CD4-positive, alpha-beta T cell treated with Interleukin-17A for 1 hour (primary cell): ENCODE data around the gene POLDIP3.

ENCODE experiments used
- DNase-seq: peaks from one replicate; pipeline ENCODE4 v3.0.0-alpha.2; 2020

Gene POLDIP3

GRCh38 chr22:42642806-42643633 is 28.3 kb upstream of the POLDIP3 start:
- DNase-seq = no peak

DNA sequence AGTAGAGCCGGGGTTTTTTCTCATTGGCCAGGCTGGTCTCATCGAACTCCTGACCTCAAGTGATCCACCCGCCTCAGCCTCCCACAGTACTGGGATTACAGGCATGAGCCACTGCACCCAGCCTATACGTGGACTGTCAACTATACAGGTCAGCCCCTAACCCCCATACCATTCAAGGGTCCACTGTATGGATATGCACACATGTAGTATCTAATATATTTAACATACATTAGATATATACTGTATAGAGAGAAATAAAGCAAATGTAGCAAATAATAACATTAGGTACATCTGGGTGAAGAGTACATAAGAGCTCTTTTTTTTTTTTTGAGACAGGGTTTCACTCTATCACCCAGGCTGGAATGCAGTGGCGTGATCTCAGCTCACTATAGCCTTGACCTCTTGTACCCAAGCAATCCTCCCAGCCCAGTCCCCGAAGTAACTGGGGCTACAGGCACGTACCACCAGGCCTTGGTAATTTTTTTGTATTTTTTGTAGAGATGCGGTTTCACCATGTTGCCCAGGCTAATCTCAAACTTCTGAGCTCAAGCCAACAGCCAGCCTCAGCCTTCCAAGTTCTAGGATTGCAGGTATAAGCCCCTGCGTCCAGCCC is 27.2 kb upstream of the POLDIP3 start:
- DNase-seq = no peak

DNA sequence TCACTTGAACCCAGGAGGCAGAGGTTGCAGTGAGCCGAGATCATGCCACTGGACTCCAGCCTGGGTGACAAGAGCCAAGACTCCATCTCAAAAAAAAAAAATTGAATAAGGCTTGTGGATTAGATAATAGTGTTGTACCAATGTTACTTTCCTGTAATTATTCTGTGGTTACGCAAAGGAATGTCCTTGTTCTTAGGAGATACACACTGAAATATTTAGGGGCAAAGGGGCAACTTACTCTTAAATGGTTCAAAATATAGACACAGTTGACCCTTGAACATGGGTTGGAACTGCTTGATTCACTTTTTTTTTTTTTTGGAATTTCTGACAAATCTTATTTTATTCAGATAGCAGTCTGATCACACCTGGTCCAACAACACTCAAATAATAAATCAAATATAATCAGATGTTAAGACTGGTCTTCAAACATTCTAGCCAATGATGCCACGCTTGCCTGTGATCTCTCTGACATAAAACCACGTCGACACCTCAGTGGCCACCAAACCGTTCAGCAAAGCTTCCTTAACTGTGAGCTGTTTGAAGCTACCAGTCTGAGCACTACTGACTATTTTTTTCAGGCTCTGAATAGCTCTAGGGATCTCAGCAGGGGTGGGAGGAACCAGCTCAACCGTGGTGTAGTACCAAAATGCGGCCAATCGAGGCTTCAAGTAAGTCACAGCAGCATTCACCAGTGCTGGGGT is 25.0 kb upstream of the POLDIP3 start:
- DNase-seq = no peak

DNA sequence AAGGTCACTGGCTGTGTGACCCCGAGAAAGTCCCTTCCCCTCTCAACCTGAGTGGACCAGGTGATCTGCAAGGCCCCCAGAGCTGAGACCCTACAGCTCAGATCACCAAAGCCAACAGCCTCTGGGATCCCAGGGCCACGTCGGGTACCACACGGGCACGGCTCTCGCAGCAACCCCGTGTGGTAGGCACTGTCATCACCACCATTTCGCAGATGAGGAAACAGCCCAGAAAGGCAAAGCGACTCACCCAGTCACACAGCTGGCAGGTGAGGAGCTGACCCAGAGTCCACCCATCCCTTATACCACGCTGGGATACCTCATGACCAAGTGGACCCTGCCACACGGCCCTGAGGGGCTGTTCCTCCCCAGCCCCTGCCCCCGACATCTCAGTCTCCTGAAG is 22.9 kb upstream of the POLDIP3 start:
- DNase-seq = no peak

DNA sequence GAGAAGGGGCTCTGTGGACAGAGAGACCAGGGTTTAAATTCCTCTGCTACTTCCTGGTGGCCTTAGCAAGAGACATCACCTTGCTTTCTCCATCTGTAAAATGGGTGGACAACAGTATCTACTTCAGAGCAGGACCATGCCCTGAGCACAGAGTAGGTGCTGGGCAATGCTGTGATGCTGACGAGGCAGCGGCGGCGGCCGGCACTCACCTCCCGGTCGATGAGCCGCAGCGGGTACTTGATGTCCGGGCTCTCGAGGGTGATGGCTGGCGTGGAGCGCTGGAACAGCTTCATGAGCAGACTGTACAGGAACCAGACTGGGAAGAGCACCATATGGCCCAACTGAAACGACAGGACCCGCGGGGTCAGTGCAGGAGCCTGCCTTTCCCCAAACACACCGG is 21.8 kb upstream of the POLDIP3 start:
- no peak for DNase-seq

DNA sequence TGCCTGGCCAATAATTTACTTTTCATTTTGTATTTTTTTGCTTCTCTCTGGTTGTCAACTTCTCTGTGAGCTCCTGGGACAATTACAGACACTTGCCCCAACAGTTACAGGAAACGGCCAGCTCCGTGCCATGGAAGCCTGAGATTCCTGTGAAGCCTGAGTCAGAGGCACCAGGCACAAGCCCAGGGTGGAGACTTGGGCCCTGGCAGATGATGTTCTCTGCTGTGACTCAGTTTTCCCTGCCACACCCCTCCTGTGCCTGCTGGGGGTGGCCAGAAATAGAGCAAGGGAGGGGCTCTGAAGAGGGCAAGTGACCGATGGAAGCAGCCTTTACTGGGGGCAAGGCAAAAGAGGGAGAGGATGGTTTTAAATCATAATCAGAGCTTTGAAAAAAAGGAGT is 20.8 kb upstream of the POLDIP3 start:
- no peak for DNase-seq

- DNase-seq = no peak
Measured at GRCh38 chr22:42633013-42633412, 18.3 kb upstream of the POLDIP3 start.

DNA sequence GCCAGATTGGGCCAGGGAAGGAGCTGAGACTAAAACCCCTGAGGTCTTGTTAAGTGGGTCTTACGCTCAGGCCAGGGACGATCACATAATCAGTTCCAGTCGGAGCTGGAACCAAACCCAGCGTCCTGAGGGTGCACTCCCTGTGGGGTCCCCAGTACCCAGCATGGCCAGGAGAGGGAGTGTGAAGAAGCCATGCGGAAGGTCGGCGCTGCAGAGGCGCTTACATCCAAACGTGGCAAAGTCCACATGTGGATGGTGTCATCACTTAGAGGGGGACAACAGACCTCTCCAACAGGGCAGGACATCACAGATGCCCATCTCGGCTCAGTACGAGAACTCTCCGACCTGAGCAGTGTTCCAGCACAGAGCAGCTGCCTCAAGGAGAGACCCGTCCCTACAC is 17.4 kb upstream of the POLDIP3 start:
- no peak for DNase-seq

DNA sequence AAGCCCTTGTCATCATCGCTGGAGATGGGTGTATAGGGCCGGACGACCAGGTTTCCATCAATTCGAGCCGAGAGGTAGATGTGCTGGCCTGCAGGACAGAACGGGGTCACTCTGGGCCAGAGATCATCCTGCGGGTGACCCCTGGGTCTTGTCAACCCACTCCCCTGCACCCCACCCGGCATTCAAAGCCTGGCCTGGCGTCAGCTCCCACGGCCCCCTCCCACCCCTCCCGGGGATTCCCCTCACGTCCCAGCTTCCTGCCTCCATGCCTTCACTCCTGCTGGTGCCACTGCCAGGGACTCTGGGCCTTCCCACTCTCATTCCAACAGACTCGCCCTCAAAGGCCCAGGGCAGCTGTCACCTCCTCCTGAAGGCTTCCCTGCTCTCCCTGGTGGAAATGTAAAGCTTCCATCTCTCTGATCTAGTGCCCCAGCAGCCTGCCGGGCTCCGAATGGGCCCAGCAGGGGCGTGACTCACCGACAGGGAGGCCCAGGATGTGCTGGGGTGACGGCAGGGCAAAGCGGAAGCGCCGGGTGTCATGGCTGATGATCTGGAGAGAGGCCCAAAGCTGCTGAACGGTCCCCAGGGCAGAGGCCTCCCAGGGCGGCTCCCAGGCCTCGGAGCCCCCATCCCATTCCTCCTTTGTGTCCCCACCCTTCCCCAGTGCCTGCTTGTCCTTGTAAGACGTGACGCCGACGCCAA is 16.4 kb upstream of the POLDIP3 start:
- DNase-seq = no peak

GRCh38 chr22:42630211-42630610 is 15.5 kb upstream of the POLDIP3 start:
- DNase-seq = no peak

- no peak for DNase-seq
Measured at GRCh38 chr22:42627981-42628380, 13.3 kb upstream of the POLDIP3 start.

- no peak for DNase-seq
Measured at GRCh38 chr22:42626951-42627625, 12.4 kb upstream of the POLDIP3 start.

GRCh38 chr22:42626431-42626830 is 11.7 kb upstream of the POLDIP3 start:
- DNase-seq = no peak

GRCh38 chr22:42625416-42625815 is 10.7 kb upstream of the POLDIP3 start:
- DNase-seq = no peak

- no peak for DNase-seq
Measured at GRCh38 chr22:42624551-42625106, 9.9 kb upstream of the POLDIP3 start.

- DNase-seq = no peak
Measured at GRCh38 chr22:42623756-42624441, 9.2 kb upstream of the POLDIP3 start.

- no peak for DNase-seq
Measured at GRCh38 chr22:42623301-42623751, 8.6 kb upstream of the POLDIP3 start.

DNA sequence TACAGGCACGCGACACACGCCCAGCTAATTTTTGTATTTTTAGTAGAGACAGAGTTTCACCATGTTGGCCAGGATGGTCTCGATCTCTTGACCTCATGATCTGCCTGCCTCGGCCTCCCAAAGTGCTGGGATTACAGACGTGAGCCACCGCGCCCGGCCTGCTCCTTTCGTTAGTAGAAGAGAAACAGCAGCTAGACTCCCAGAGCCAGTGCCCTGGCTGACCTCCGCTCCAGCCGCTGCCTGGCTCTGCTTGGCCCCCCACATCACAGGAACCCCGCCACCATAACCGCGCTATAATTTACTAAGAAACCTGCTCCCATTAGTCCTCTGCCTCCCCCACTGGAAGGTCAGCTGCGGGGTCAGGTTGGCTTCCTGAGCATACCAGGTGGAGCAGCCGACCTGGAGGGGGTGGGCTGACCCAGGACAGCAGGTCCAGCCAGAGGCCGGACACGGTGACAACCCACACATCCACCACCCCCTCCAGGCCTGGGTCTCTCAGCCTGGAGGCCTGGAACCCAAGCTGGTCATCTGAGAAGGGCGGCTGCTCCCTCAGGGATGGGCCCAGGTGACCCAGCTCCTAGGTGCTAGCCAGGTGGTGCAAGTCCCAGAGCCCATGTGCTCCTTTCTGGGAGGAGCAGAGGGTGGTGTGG is 7.5 kb upstream of the POLDIP3 start:
- no peak for DNase-seq

DNA sequence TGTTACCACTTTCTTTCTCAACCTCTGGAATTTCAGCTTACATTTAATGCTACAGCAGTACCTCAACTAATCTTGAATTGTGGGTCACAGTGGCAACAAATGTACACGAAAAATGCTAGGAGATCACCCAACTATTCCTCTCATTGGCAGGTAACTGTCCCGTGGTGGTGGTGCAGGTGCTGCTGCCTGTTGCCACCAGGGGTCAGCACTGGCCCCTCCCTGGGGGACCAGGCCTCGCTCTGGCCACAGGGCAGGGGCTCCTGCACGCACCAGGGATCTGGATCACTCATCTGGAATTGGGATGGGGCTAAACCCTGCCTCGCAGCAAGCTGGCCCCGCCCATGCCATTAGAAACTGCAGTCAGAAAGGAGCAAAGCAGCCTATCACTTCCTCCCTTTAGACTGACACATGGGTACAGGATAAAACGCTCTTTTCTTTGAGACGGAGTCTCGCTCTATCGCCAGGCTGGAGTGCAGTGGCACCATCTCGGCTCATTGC is 6.9 kb upstream of the POLDIP3 start:
- peak; percentile 60 for DNase-seq

DNA sequence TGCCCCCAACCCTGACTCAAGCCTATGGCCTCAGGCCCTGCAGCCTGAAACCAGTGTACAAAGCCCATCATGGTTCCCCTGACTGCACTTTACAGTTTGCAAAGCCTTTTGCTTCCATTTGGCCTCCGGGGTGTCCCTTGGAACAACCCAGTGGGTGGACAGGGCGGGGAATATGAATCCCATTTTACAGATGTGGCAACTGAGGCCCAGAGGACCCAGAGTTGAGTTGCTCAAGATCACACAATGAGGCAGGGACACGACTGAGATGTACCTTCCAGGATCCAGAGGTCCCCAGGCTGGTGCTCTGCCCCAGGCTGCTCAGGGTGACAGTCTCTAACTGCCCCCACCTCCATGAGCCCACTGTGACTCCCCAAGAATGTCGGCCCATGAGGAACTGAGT is 5.4 kb upstream of the POLDIP3 start:
- no peak for DNase-seq
